A549 (cell line): ENCODE results near the gene KCNV2.

Experiments used
- CHD4 ChIP-seq: fragments of 200-600 bp; sonication (generic); IDR thresholded peaks from 2 replicates; pipeline ENCODE4 v1.6.1; 2016; ENCODE audit warnings: antibody characterized with exemption, mild to moderate bottlenecking, borderline replicate concordance
- EP300 ChIP-seq, 2 experiments: fragments of >200 bp; sonication (Bioruptor Twin); formaldehyde crosslinking; IDR thresholded peaks; 2 replicates in 1 of 2; 3 replicates in 1 of 2; pipeline ENCODE4 v1.6.1; 2016 to 2017
- JUNB ChIP-seq: fragments of >200 bp; sonication (Bioruptor Twin); formaldehyde crosslinking; IDR thresholded peaks from 2 replicates; pipeline ENCODE4 v1.6.1; 2016
- KDM5A ChIP-seq: fragments of 200-600 bp; sonication (generic); IDR thresholded peaks from 2 replicates; pipeline ENCODE4 v1.6.1; 2016; ENCODE audit warnings: antibody characterized with exemption, mild to moderate bottlenecking
- MAFK ChIP-seq: fragments of 450-650 bp; IDR thresholded peaks from 2 replicates; pipeline ENCODE4 v1.6.1; 2014; ENCODE audit not compliant: partially characterized antibody
- MYC ChIP-seq: IDR thresholded peaks from 2 replicates; pipeline ENCODE4 v1.6.1; 2012; ENCODE audit warnings: mild to moderate bottlenecking, inconsistent platforms, low read length, improper control_type of control experiment, borderline replicate concordance
- NR3C1 ChIP-seq: fragments of >200 bp; sonication (Bioruptor Twin); formaldehyde crosslinking; IDR thresholded peaks from 3 replicates; pipeline ENCODE4 v1.6.1; 2017
- POLR2A ChIP-seq: IDR thresholded peaks from 2 replicates; pipeline ENCODE4 v1.6.1; 2012; ENCODE audit warnings: mild to moderate bottlenecking, low read length
- RAD21 ChIP-seq, 2 experiments: fragments of >200 bp in 1 of 2; sonication (Bioruptor Twin) in 1 of 2; formaldehyde crosslinking in 1 of 2; IDR thresholded peaks in 1 of 2; conservative IDR thresholded peaks in 1 of 2; 2 replicates in 1 of 2; 3 replicates in 1 of 2; pipeline ENCODE4 v1.6.1; 2012 to 2018; ENCODE audit warnings: inconsistent platforms in 1 of 2
- ZSCAN20 ChIP-seq: fragments of 250-450 bp; sonication (Bioruptor Pico); IDR thresholded peaks from 2 replicates; pipeline ENCODE4 v1.8.0; 2022; ENCODE audit warnings: mild to moderate bottlenecking, moderate library complexity
- TF ChIP-seq, protein P1 (sequence below): fragments of >200 bp; sonication (Bioruptor Twin); formaldehyde crosslinking; IDR thresholded peaks from 3 replicates; pipeline ENCODE4 v1.5.1; 2016
- TF ChIP-seq, protein P2 (sequence below): fragments of 200-600 bp; sonication (generic); IDR thresholded peaks from 2 replicates; pipeline ENCODE4 v1.6.1; 2016; ENCODE audit warnings: antibody characterized with exemption, mild to moderate bottlenecking, moderate library complexity
- TF ChIP-seq, protein P3 (sequence below): fragments of 450-650 bp; IDR thresholded peaks from 2 replicates; pipeline ENCODE4 v1.6.1; 2014; ENCODE audit warnings: antibody characterized with exemption

DNA sequence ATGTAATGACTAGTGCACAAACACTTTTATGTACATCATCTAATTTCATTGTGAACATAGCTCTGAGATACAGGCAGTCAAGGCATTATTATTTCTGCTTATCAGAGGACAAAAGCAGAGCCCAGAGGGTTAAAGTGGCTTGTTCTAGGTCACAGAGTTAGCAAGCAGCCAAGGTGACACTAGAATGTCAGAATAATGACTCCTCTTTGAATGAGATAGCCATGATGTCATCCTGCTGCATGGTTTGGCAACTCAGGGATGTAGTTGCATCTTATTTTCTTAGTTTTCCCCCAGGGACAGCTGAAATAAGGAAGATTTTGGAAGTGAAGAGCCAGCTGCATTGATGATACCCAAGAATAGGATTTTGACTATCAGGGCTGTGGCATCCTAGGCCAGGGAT is 54.4 kb downstream of the KCNV2 start:
- TF ChIP-seq, protein P1, sequence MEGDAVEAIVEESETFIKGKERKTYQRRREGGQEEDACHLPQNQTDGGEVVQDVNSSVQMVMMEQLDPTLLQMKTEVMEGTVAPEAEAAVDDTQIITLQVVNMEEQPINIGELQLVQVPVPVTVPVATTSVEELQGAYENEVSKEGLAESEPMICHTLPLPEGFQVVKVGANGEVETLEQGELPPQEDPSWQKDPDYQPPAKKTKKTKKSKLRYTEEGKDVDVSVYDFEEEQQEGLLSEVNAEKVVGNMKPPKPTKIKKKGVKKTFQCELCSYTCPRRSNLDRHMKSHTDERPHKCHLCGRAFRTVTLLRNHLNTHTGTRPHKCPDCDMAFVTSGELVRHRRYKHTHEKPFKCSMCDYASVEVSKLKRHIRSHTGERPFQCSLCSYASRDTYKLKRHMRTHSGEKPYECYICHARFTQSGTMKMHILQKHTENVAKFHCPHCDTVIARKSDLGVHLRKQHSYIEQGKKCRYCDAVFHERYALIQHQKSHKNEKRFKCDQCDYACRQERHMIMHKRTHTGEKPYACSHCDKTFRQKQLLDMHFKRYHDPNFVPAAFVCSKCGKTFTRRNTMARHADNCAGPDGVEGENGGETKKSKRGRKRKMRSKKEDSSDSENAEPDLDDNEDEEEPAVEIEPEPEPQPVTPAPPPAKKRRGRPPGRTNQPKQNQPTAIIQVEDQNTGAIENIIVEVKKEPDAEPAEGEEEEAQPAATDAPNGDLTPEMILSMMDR, result no peak
- TF ChIP-seq NR3C1 (no peak), RAD21 (conservative IDR thresholded peaks at IDR 0.05 in 1 of 2, IDR thresholded peaks at IDR 0.05 in 1 of 2) (no peak), KDM5A (no peak), POLR2A (no peak), CHD4 (no peak), MYC (no peak), MAFK (no peak), EP300 (IDR thresholded peaks at IDR 0.05) (no peak), ZSCAN20 (CRISPR knock-in tag) (no peak), JUNB (no peak)
- TF ChIP-seq, protein P2, sequence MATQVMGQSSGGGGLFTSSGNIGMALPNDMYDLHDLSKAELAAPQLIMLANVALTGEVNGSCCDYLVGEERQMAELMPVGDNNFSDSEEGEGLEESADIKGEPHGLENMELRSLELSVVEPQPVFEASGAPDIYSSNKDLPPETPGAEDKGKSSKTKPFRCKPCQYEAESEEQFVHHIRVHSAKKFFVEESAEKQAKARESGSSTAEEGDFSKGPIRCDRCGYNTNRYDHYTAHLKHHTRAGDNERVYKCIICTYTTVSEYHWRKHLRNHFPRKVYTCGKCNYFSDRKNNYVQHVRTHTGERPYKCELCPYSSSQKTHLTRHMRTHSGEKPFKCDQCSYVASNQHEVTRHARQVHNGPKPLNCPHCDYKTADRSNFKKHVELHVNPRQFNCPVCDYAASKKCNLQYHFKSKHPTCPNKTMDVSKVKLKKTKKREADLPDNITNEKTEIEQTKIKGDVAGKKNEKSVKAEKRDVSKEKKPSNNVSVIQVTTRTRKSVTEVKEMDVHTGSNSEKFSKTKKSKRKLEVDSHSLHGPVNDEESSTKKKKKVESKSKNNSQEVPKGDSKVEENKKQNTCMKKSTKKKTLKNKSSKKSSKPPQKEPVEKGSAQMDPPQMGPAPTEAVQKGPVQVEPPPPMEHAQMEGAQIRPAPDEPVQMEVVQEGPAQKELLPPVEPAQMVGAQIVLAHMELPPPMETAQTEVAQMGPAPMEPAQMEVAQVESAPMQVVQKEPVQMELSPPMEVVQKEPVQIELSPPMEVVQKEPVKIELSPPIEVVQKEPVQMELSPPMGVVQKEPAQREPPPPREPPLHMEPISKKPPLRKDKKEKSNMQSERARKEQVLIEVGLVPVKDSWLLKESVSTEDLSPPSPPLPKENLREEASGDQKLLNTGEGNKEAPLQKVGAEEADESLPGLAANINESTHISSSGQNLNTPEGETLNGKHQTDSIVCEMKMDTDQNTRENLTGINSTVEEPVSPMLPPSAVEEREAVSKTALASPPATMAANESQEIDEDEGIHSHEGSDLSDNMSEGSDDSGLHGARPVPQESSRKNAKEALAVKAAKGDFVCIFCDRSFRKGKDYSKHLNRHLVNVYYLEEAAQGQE, result no peak
- TF ChIP-seq, protein P3, sequence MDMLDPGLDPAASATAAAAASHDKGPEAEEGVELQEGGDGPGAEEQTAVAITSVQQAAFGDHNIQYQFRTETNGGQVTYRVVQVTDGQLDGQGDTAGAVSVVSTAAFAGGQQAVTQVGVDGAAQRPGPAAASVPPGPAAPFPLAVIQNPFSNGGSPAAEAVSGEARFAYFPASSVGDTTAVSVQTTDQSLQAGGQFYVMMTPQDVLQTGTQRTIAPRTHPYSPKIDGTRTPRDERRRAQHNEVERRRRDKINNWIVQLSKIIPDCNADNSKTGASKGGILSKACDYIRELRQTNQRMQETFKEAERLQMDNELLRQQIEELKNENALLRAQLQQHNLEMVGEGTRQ, result no peak
